Epithelial cell of proximal tubule (primary cell): ENCODE data around the gene ARHGAP26. TPM values are rescaled to one million over a fixed set of nuclear protein-coding genes. Genes with fewer than 3 reads are reported as not detected.

ENCODE experiments used
- DNase-seq: peaks from one replicate; pipeline ENCODE4 v3.0.0-alpha.2; 2011; ENCODE audit warnings: low read depth
- H3K4me3 ChIP-seq: 2 replicates; pipeline ENCODE4 v1.5.1; 2011; ENCODE audit warnings: low read depth, mild to moderate bottlenecking, low read length
- total RNA-seq: library from RNA; depleted of rRNA; stranded (reverse); fragments of >200 nt; gene quantifications from 2 replicates; pipeline ENCODE4 v1.2.3, GENCODE V29; 2015
- TF ChIP-seq, protein P1 (sequence below): conservative IDR thresholded peaks from 2 replicates; pipeline ENCODE4 v1.5.1; 2012; ENCODE audit warnings: low read depth, mild to moderate bottlenecking, low read length

ARHGAP26 gene
- total RNA-seq, 1 donor from 2014 or later: 7.0 TPM

- TF ChIP-seq, protein P1, sequence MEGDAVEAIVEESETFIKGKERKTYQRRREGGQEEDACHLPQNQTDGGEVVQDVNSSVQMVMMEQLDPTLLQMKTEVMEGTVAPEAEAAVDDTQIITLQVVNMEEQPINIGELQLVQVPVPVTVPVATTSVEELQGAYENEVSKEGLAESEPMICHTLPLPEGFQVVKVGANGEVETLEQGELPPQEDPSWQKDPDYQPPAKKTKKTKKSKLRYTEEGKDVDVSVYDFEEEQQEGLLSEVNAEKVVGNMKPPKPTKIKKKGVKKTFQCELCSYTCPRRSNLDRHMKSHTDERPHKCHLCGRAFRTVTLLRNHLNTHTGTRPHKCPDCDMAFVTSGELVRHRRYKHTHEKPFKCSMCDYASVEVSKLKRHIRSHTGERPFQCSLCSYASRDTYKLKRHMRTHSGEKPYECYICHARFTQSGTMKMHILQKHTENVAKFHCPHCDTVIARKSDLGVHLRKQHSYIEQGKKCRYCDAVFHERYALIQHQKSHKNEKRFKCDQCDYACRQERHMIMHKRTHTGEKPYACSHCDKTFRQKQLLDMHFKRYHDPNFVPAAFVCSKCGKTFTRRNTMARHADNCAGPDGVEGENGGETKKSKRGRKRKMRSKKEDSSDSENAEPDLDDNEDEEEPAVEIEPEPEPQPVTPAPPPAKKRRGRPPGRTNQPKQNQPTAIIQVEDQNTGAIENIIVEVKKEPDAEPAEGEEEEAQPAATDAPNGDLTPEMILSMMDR: no peak
- DNase-seq: no peak
- no peak overlapping the region for H3K4me3 ChIP-seq
These were observed 505.6 kb downstream of the ARHGAP26 start for GRCh38 chr5:143275512-143276363.

- no peak overlapping the region for H3K4me3 ChIP-seq
- no peak for DNase-seq
- TF ChIP-seq, protein P1: no peak
These were observed 507.4 kb downstream of the ARHGAP26 start for GRCh38 chr5:143277536-143277935.

Other genes with a start within 250 kb of the ARHGAP26 start
- gene FGF1, start 84.3 kb upstream of the ARHGAP26 start, total RNA-seq: 1.2 and 4.7 TPM in 2 replicates